GM15510 (cell line): ENCODE results near the gene ME2.

ENCODE experiments used
- POLR2A ChIP-seq: IDR thresholded peaks from 3 replicates; pipeline ENCODE4 v1.6.1; 2011; ENCODE audit warnings: borderline replicate concordance; ENCODE audit not compliant: insufficient read length; ENCODE audit errors: extremely low read depth

Gene ME2

GRCh38 chr18:50981381-50981780 is 102.5 kb downstream of the ME2 start:
- TF ChIP-seq POLR2A, result no peak

- TF ChIP-seq POLR2A, result no peak
These were observed 103.3 kb downstream of the ME2 start for GRCh38 chr18:50982086-50982801.

- TF ChIP-seq POLR2A, result no peak
These were observed 103.9 kb downstream of the ME2 start for GRCh38 chr18:50982802-50983179.

GRCh38 chr18:50986360-50987087 is 107.6 kb downstream of the ME2 start:
- TF ChIP-seq POLR2A, result no peak

- no peak for TF ChIP-seq POLR2A
These were observed 108.3 kb downstream of the ME2 start for GRCh38 chr18:50987261-50987660.

- TF ChIP-seq POLR2A, result no peak
These were observed 110.8 kb downstream of the ME2 start for GRCh38 chr18:50989711-50990110.

GRCh38 chr18:50992351-50992762 is 113.4 kb downstream of the ME2 start:
- no peak for TF ChIP-seq POLR2A

GRCh38 chr18:50994031-50994430 is 115.1 kb downstream of the ME2 start:
- no peak for TF ChIP-seq POLR2A
